Measurements from ENCODE around the gene AXIN1.

DNA sequence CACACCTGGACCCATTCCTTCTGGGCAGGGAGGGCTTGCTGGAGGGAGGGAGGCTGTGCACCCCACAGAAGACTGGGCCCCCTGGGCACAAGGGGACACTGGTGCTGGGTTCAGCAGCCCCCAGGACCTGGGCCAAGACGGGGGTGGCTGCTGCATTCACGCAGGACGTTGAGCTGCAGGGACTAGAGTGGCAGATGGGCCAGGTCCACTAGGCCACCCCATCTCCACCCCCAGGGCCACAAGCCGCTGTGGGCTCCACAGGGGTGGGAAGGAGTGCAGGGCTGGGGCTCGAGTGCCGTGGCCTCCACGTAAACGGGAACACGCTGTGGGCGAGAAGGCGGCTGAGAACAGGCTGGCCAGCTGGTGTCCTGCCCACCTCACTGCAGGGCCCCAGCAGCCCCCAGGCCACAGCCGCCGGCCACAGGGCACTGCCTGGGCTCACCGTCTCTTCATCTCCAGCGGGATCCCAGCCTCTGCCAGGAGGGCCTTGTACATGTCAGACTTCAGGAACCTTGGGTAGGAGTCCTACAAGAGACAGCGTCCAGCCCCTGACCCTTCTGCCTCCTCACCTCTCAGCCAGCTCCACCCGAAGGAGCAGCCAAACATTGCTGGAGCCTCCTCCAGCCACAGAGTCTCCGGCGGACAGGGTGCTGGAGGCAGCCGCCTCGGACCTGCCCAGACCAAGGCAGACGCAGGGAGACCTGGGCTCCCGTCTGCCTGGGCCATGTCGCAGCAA lies 83.3 kb downstream of the AXIN1 start:
- TF ChIP-seq CTCF (IDR thresholded peaks at IDR 0.05) (no peak), POLR2A (IDR thresholded peaks at IDR 0.05) (no peak)
